Bone marrow (tissue), 2 donors: ENCODE measurements around the gene ANKRD31.
"Not testable (repeated sequence)": the region's sequence is repeated elsewhere in the genome, so short reads cannot be mapped to it uniquely, and the experiment has no call there.

Experiments
- DNase-seq, 2 donors: peaks; one replicate each; lab custom pipeline; 2025; lab: John Stamatoyannopoulos, UW

Gene ANKRD31

DNA sequence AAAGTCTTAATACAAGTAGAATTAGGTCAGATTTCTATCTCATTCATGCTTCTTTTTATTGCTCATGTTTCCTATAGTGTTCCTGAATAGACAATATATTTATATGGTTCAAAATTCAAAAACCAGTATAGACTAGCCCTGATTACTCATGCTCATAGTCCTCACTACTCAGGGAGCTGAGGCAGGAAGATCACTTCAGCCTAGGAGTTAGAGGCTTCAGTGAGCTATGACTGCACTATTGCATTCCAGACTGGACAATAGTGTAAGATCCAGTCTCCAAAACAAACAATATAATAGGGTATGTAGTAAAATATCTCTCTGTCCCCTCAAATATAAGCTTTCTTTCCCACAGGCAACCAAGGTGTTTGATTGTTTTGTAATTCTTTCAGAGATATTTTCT lies 2.4 kb downstream of the ANKRD31 start:
- DNase-seq, result no peak

DNA sequence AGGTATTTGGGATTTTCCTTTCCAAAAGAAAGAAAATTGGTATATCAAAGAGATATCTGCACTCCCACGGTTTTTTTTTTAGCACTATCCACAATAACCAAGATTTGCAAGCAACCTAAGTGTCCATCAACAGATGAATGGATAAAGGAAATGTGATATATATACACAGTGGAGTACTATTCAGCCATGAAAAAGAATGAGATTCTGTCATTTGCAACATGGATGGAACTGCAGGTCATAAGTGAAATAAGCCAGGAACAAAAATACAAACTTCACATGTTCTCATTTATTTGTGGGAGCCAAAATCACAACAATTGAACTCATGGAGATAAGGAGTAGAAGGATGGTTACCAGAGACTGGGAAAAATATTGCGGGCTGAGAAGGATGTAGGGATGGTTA lies 9.8 kb downstream of the ANKRD31 start:
- DNase-seq, result no peak

DNA sequence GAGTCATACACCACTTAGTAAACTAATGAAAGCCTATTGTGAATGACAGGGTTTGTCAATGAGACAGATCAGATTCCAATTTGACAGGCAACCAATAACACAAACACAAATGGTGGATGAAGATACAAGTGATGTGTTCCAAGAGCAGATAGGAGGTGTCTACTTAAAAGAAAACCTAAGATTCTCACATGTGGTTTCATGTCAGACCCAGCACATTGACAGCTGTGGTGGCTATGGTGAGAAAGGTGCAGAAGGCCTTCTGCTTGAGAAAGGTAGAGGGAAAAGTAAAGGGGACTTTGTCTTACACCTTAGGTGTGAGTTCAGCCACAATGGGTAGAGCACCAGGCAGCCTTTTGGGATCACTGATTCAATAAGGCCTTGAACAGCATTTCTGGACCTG lies 11.2 kb downstream of the ANKRD31 start:
- no peak for DNase-seq

DNA sequence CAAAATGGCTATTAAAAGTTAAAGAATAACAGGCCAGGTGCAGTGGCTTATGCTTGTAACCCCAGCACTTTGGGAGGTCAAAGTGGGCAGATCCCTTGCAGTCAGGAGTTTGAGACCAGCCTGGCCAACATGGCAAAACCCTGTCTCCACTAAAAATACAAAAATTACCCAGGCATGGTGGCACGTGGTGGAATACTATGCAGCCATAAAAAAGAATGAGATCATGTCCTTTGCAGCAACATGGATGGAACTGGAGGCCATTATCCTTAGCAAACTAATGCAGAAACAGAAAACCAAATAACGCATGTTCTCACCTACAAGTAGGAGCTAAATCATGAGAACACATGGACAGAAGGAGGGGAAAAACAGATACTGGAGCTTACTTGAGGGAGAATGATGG lies 15.9 kb downstream of the ANKRD31 start:
- DNase-seq, result not testable (repeated sequence)

DNA sequence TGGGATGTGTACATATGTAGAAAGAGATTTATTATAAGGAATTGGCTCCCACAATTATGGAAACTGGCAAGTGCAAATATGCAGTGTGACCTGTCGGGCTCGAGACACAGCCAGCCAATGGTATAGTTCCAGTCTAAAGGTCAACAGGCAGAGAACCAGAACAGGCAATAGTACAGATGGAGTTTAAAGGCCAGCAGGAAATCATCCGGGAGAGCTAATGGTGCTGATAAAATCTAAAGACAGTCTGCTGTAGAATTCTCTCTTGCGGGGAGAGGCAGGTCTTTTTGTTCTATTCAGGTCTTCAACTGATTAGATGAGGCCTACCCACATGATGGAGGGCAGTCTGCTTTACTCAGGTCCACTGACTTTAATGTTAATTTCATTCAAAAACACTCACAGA lies 21.8 kb downstream of the ANKRD31 start:
- no peak for DNase-seq

DNA sequence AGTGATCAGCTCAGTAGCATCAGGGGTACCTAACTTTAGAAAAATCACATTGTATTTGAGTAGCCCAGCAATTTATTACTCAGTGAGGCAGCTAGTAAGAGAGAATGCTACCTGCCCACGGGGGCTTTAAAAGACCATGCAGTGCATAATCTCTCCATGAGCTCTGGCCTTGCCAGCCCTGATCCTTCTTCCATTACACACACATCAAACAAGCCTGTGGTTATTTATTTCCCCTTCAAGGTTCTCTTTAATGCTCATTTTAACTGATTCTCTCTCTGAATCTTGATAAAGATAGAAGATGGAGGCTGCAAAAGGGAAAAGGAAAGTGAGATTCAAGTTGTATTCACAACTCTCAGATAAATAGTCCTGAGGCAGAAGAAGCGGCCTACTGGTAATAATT lies 22.3 kb downstream of the ANKRD31 start:
- DNase-seq, result no peak

DNA sequence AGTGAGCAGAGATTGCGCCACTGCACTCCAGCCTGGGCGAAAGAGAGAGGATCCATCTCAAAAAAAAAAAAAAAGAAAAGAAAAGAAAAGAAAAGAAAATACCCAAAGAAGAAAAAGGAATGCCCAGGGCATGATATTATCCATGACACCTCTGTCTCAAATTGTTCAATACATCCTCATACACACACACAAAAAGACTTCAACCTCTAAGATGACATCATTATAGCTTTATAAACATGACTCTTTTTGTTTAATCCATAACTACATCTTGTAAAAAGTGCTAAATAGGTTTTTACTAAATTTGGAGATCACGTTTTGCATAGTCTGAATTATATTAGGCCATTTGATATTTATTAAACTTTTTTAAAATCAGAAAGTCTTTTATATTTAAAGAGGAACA lies 33.1 kb downstream of the ANKRD31 start:
- no peak for DNase-seq

DNA sequence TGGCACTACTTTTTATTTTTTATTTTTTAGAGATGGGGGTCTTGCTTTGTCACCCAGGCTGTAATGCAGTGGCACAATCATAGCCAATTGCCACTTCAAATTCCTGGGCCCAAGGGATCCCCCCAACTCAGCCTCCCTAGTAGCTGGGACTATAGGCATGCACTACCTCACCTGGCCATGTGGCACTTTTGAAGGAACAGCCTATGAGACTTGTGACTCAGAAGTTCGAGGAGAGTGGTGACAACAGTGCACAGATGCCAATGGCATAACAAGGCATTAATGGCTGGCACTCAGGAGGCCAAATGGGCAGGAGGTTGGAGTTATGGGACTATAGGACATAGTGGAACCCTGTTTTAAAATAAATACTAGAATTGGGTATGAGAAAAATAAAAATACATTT lies 33.7 kb downstream of the ANKRD31 start:
- DNase-seq, result no peak

DNA sequence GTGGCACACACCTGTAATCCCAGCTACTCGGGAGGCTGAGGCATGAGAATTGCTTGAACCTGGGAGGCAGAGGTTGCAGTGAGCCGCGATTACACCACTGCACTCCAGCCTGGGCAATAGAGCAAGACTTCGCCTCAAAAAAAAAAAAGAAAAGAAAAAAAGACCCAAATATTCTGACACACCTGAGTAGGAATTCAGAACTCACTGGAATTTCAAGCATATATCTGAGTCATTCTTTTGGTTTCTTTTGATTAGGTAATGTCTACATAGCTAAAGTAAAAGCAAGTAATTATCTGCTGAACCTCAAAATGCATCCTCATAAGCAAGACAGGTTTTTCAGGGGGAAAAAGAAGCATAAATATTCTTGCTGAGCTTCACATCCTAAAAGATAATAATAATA lies 35.9 kb downstream of the ANKRD31 start:
- DNase-seq, result no peak

DNA sequence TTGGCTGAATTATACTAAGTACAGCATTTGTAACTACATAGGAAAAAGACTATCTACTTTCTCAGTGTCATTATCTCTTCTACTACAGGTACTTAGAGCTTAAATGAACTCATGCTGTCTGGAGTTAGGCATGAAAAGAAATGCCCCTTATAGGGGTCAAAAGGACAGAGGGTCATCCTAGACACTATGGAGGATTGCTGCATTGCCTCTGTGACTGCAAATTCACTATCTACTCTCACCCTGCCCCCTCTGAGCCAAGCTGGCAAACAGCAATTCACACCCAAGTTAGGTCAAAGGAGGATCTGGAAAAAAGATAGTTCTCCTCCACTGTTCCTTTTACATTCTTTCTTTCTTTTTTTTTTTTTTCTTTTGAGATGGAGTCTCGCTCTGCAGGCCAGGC lies 36.7 kb downstream of the ANKRD31 start:
- DNase-seq, result no peak

DNA sequence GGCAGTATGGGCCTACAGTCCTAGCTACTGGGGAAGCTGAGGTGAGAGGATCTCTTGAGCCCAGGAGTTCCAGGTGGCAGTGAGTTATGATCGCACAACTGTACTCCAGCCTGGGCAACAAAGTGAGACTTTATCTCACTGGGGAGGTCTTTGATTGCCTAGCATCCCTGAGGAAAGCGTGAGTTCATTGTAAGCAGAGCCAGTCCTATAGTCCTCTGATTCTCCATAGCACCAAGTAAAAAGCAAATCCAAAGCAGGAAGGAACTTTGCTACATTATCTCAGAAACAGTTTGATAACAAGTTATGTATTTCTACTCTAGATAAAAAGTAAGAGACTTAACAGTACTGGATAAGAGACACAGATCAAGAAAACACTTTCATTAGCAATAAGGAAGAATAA lies 37.6 kb downstream of the ANKRD31 start:
- DNase-seq, result no peak

DNA sequence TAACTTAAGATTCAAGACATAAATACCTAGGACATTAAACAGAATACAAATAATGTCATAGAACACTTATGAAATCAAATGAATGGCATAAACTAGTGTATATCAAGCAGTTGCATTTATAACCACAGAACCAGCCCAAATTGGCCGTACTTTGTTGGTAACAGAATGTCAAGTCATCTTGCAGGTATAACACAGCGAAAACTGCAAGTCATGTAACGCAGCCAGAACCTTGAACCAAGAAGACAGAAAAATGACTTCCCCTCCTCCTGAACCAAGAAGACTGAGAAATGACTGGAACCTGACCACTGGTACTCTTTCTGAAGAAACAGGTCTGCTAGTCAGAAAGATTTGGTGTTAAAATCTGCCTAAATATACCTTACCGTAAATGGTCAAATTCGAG lies 38.9 kb downstream of the ANKRD31 start:
- DNase-seq, result no peak

DNA sequence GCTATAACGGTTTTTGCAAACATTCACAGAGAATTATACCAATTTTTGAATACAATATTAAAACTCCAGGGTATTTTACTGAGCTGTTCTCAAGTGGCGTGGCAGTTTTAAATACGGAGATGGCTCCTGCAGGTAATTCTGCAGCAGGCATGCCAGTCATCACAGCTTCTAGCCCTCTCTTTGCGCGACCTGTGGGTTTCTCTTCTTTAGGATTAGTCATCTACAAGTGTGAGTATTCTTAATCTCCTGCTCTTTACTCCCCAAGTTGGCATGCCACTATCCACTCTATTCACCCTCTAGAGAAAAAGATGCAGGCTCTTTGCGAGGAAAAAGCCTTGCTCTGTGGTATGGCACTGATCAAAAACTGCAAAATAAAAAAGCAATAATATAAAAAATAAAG lies 43.9 kb downstream of the ANKRD31 start:
- no peak for DNase-seq

DNA sequence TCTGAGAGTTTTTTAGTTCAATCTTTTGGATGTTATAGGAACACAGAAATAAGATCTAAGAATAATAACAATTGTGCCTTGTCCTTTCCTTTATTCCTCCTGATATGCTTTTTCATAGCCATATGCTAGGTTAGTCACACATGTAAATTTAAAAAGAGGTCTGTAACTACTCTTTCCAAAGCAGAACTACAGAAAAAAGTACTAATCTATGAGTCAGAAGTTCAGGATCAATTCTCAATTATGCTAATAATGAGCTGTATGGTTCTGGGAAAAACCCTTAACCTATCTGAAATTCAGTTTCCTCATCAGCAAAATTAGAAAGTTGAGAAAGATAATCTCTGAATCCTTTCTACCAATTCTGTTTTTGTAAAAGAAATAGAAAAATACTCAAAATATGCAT lies 44.4 kb downstream of the ANKRD31 start:
- DNase-seq, result no peak

DNA sequence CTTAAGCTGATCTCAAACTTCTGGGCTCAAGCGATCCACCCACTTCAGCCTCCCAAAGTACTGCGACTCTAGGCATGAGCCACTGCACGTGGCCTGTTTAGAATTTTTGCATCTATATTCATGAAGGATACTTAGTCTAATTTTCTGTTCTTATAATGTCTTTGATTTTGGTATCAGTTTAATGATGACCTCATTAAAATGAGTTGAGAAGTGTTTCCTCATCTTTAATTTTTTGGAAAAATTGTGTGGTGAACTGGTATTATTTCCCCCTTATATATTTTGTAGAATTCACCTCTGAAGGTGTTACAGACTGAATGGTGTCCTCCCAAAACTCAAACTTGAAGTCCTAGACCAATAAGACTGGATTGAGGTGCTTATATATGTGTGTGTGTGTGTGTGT lies 46.5 kb downstream of the ANKRD31 start:
- no peak for DNase-seq

DNA sequence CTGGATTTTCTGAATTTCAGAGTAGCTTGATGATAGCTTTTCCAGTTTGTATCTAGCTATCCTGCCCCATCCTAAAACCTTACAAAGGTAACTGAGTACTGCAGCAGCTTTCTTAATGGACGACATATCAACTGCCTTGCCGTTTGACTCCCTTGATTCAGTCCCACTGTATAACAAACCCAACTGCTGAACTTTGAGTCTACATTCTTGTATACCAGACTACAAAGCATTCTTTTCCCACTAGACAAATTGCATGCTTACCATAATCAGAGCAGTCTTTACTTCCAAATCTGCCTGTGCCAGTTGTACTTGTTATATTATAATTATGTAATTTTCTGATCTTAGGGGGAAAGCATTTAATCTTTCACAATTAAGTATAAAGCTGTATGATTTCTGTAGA lies 47.3 kb downstream of the ANKRD31 start:
- no peak for DNase-seq

DNA sequence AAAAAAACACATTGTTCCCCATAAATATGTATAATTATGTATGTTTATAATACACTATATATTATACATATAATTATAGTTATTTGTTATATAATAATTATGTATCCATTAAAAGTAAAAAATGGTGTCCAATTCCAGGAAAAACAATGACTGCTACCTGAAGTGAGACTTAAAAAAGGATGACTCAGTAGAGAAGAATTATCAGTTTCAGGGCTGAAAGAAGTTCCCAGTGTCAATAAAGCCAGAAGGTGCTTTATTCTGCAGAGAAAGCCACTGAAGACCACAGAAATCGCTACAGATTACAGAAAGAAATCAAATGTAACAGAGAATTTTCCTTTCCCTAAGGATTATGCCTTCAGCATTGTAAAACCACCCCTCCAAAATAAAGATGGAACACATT lies 50.9 kb downstream of the ANKRD31 start:
- no peak for DNase-seq

DNA sequence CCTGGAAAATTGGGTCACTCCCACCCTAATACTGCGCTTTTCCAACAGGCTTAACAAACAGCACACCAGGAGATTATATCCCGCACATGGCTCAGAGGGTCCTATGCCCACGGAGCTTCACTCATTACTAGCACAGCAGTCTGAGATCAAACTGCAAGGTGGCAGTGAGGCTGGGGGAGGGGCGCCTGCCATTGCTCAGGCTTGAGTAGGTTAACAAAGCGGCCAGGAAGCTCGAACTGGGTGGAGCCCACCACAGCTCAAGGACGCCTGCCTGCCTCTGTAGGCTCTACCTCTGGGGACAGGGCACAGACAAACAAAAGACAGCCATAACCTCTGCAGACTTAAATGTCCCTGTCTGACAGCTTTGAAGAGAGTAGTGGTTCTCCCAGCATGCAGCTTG lies 60.7 kb downstream of the ANKRD31 start:
- not testable (repeated sequence) for DNase-seq

DNA sequence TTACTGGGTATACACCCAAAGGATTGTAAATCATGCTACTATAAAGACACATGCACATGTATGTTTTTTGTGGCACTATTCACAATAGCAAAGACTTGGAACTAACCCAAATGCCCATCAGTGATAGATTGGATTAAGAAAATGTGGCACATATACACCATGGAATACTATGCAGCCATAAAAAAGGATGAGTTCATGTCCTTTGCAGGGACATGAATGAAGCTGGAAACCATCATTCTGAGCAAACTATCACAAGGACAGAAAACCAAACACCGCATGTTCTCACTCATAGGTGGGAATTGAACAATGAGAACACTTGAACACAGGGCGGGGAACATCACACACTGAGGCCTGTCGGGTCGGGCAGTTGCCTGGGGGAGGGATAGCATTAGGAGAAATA lies 61.8 kb downstream of the ANKRD31 start:
- not testable (repeated sequence) for DNase-seq

DNA sequence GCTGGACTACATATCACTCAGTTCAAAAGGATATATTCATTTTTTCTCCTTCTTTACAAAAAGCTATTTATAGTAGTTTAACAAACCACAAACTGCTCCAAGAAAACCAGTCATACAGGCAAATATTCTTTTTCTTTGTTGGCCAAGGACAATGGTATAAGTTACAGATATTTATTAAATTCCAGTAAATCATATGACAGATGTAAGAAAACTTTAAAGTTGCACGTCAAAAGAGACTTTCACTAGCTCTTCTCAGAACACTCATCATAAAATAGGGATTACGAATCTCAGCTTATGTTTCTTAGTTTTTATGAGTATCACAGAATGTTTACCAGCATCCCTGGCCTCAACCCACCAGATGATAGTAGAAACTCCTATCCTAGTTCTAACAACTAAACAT lies 67.2 kb downstream of the ANKRD31 start:
- no peak for DNase-seq

DNA sequence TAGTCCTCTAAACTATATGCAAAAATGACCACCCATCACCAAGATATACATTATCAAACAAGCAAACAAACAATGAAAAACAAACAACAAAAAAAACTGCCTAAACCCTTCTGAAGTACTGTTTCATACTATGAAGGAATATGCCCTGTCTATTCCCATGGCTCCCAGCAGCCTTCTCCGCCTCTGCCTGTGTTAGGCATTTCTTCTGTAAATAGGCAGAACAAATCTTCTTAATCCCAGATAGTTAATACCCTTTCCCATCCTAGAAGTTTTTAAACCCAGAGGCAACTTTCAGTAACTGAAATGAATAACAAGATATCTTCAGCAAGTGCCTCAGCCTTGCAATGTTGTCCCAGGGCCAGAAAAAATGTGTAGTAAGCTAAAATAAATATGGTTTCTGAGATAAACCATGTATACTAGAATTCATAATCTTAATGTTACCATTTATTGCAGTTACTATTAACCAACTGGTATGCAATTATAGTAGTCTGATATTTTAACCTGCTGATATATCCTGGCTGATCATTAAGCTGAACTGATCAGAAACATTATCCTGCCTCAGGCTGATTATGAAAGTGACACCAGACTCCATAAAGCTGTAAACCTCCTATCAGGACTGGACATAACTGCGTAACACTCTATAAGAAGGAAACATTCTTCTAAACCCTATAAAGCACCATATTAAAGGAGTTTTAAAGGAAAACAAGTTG lies 68.5 kb downstream of the ANKRD31 start:
- DNase-seq, result no peak

DNA sequence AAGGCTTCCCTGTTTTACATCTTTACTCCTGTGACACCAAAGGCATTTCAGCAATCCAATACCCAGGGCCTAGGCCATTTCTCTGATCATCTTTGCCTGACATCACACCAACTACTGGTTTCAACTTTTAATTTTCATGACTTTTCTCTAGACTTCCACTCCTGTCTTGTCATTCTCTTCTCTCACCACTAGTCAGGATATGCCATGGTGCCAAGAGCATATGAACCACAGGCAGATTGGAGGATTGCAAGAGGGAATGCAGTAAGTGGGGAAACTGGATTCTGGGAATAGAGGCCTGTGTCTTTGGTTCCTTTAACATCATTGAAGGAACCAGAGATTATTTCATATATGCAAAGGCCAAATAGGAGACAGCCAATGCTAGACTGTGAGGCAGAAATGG lies 69.3 kb downstream of the ANKRD31 start:
- no peak for DNase-seq

DNA sequence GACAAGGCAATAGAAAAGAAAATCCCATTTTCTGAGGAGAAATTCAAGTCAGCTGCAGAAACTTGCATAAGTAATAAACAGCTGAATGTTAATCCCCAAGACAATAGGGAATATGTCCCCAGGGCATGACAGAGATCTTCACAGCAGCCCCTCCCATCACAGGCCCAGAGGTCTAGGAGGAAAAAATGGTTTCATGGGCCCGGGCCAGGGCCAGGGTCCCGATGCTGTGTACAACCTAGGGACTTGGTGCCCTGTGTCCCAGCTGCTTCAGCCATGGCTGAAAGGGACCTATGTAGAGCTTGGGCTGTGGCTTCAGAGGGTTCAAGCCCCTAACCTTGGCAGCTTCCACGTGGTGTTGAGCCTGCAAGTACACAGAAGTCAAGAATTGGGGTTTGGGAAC lies 75.2 kb downstream of the ANKRD31 start:
- not testable (repeated sequence) for DNase-seq

DNA sequence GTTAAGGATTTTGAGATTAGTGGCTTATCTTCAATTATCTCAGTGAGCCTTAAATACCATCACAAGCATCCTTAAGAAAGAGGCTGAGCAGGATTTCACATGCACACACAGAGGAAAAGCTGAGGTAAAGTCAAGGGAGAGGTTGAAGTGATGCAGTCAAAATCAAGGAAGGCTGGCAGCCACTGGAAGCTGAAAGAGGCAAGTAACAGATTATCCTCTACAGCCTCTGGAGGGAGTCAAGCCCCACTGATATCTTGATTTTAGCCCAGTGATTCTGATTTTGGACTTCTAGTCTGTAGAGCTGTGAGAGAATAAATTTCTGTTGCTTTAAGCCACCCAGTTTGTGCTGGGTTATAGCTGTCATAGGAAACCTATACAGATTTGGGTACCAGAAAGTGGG lies 80.1 kb downstream of the ANKRD31 start:
- DNase-seq, result no peak

DNA sequence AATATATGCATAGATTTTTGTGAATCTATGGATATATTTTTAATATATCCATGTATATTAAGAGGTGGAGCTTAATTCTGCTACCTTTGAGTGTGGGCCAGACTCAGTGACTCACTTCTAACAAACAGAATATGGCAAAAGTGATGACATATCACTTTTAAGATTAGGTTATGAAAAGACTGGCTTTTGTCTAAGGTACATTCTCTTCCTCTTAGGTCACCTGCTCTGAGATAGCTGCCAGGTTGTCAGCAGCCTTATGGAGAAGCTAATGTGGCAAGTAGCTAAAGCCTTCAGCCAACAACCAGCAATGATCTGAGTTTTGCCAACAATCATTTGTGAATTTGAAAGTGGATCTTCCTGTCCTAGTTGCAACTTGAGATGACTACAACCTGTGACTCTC lies 83.8 kb downstream of the ANKRD31 start:
- no peak for DNase-seq
